ENCODE data around the gene CCDC170.
A peak's percentile ranks its signal among the peaks of the same experiment; 100 is the strongest.

DNA sequence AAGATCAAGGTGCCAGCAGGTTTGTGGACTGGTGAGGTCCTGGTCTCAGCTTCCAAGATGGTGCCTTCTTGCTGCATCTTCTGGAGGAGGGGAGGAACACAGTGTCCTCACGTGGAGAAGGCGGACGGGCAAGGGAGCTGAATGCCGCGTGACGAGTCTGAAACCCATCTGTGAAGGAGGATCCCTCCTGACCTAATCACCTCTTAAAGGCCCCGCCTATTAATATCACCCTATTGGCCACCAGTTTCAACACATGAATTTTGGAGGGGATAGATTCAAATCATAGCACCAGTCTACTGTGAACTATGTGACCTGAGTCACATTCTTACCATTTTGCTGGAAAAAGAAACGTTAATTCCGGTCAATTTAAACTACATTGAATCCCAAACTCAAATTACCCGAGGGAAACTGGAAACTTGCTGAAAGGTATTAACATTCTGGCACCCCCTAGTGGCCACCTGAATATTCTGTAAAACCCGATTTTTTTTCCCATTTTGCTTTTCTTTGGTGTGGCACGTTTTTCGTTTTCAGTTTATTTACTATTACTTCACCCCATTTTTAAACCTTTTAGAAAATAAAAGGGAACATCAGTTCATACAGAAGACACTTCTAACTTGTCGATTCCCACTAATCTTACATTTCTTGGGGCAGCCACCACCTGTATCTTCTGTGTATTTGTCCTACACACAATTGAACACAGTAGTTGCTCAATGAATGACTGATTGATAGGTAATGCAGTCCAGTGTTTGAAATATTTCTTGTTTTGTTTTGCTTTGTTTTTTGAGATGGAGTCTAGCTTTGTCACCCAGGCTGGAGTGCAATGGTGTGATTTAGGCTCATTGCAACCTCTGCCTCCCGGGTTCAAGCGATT is 17.9 kb upstream of the CCDC170 start:
- TF ChIP-seq POLR2AphosphoS5 (IDR thresholded peaks at IDR 0.05; ENCODE audit: low read depth) (no peak), CTCF (IDR thresholded peaks at IDR 0.05; ENCODE audit: insufficient read depth, low read length) (peak; percentile 44)

Measured in HL-60 (cell line).